Ramos (cell line): ENCODE data around the gene HOXA3.

Experiments used
- in situ Hi-C: fragments of 300-500 bp; cut with MboI; formaldehyde crosslinking; loops from one replicate; pipeline ENCODE4 v1.14.3; 2022; ENCODE audit warnings: low sequenced_read_pairs; ENCODE audit not compliant: unreplicated experiment

The HOXA3 gene

GRCh38 chr7:27139334-27140125 lies 12.9 kb downstream of the HOXA3 start:
- in situ Hi-C loops = loop anchor here (10.0 kb wide), 1 partner anchor 285 kb away; no protein-coding TSS in a partner anchor

GRCh38 chr7:27138985-27139333 lies 13.4 kb downstream of the HOXA3 start:
- in situ Hi-C loops = no loop called here

GRCh38 chr7:27138472-27138871 lies 13.9 kb downstream of the HOXA3 start:
- in situ Hi-C loops = no loop called here

- in situ Hi-C loops = no loop called here
Observed at GRCh38 chr7:27137640-27138315, 14.6 kb downstream of the HOXA3 start.

GRCh38 chr7:27134392-27134791 lies 18.0 kb downstream of the HOXA3 start:
- in situ Hi-C loops = no loop called here

GRCh38 chr7:27133409-27134231 lies 18.8 kb downstream of the HOXA3 start:
- in situ Hi-C loops = no loop called here

- in situ Hi-C loops = no loop called here
Observed at GRCh38 chr7:27132978-27133377, 19.4 kb downstream of the HOXA3 start.

- in situ Hi-C loops = no loop called here
Observed at GRCh38 chr7:27132214-27132613, 20.2 kb downstream of the HOXA3 start.

- in situ Hi-C loops = no loop called here
Observed at GRCh38 chr7:27131390-27131819, 21.0 kb downstream of the HOXA3 start.

GRCh38 chr7:27130540-27131389 lies 21.6 kb downstream of the HOXA3 start, which contains the start of gene HOXA4:
Gene HOXA4 (minus strand): TSS chr7:27130757. CDS start chr7:27130733, 24 bp downstream.
- in situ Hi-C loops = no loop called here

- in situ Hi-C loops = no loop called here
Observed at GRCh38 chr7:27129729-27130539, 22.4 kb downstream of the HOXA3 start.

GRCh38 chr7:27128776-27129728 lies 23.3 kb downstream of the HOXA3 start:
- in situ Hi-C loops = no loop called here

- in situ Hi-C loops = no loop called here
Observed at GRCh38 chr7:27128034-27128433, 24.3 kb downstream of the HOXA3 start.

GRCh38 chr7:27126596-27127327 lies 25.6 kb downstream of the HOXA3 start:
- in situ Hi-C loops = no loop called here

GRCh38 chr7:27125986-27126394 lies 26.4 kb downstream of the HOXA3 start:
- in situ Hi-C loops = no loop called here

- in situ Hi-C loops = no loop called here
Observed at GRCh38 chr7:27124902-27125689, 27.3 kb downstream of the HOXA3 start.
